Stimulated activated CD4-positive, alpha-beta T cell treated with anti-CD3 and anti-CD28 coated beads, TNF-alpha, amount 100 ng/mL, for 1 hour (primary cell): Measurements from ENCODE around the gene RPLP2.
A peak's percentile ranks its signal among the peaks of the same experiment; 100 is the strongest.

Experiments
- DNase-seq, 3 donors: peaks; one replicate each; pipeline ENCODE4 v3.0.0-alpha.2; 2020; ENCODE audit warnings: low read depth in 3 of 3, low spot score in 1 of 3

Gene RPLP2

DNA sequence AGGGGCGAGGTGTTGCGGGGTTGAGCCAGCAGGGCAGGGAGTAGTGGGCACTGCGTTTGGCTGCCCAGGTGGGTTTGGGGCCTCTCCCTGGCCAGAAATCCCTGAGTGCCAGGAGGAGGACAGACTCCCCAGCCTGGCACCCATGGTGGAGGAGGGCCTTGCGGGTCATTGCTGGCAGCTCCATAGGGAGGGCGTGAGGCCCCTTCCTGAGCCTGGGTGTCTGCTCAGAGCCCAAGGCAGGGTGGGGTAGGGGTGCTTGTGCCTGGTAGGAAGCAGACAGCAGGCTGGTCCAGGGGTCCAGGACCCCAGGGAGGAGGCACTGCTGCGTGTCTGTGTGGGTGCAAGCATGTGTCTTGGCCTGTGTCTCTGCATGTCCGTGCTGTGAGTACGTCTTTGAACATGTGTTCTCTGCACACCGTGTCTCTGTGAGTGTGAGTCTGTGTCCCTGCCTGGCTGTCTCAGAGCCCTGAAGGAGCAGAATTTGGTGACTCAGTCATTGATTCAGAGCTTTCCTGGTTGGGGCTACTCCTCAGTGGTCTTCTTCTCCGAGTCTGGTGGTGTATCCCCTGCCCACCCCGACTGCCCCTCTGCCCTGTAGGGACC is 36.8 kb downstream of the RPLP2 start:
- no peak for DNase-seq

DNA sequence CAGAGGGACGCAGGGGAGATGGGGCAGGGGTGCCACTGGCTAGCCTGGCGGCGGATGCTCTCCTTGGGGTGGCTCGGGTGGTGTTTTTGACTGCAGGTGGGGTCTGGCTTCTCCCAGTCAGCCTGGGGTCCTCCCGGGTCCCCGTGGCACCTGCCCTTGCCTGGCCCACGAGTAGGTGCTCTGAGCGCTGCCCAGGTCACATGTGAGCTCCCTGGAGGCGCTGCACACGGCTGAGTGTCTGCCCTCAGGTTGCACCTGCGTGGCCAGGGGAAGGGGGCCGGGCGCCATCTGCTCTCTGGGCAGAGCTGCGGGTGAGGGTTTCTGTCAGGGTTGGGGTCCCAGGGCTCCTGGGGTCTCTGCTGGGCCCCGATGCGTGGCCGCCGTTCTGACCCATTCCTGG is 38.1 kb downstream of the RPLP2 start:
- DNase-seq: no peak

DNA sequence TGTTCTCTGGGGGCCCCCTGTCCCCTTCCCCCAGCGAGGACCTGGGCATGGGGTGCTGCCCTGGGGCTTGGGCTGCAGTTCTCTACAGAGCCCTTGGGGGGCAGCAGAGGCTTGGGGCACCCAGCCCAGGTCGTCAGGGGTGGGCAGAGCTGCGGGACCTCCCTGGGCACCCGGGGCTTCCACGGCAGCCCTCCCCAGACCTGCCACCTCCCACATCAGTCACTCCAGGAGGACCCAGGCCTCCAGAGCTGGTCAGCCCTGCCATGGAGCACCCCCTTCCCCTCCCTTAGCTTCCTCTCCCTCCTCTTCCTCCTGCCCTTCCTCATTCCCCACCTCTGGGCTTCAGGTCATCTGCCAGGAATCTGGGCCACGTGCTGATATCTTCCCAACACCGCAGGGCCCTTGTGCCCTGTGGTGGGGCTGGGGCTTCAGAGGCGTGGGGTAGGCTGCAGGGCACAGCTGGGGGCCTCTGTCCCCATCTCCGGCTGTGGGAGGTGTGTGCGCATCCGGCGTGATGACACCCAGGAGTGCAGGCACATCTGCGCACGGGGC is 38.7 kb downstream of the RPLP2 start:
- DNase-seq: peak; percentile 12 to 60 (median 37)

DNA sequence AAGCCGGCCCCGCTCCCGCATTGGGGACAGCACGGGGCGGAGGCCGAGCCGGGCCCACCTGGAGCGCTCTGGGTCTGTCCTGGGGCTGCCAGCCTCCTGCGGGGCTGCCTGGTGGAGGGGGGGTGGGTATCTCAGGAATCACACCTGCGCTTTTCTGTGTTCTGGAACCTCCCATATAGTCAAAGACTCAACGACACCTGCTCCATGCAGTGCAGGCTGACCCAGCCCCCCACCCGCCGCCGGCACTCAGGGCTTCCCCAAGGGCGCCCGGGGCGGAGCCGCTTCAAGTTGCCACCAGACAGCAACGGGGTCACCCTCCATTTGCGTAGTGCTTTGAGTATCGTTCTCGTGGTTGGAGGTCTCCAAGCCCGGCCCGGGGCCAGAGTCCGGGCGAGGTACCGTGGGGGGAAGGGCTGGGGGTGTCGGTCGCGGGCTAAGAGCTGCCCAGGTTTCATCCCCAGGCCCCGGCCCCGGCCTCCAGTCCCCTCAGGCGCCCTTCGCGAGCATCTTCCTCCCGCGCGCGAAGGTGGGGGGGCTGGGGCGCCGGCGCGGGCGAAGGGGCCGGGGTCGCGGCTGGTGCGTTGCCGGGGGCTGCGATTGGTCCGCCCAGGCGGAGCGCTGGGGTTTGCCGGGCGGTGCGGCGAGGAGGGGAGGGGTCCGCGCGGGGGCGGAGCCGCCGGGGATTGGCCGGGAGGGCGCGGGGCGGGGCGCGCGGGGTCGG is 39.5 kb downstream of the RPLP2 start:
- DNase-seq: no peak

DNA sequence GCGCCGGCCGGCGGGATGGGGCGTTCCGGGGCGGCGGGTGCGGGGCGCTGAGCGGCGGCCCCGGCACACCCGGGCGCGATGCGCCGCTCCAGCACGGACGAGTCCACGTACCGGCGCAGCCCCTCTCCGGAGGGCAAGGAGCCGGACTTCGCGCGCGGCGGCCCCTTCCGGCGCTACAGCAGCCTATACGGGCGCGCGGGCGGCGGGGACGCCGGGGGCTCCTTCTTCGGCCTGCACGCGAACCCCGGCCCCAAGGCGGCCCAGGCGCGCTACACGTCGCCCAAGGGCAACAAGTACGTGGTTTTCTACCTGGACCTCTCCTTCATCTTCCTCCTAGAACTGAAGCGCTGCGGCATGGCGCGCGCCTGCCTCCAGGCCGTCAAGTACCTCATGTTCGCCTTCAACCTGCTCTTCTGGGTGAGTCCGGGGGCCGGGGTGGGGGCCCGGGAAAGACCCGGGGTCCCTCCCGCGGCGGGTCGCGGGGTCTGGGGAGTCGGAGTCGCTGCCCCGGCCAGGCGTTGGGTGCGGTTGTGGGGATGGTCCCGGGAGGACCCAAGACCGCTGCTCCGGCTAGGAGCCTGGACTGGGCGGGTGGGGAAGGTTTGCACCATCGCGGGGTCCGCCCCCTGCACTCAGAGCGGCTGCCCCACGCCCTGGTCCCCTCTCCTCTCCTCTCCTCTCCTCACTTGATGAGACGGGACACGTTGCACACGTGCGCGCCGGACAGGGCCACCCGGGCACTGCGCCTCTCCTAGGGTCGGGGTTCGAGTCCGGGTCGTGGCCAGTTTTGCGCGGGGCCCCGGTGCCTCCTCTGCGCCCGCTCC is 40.4 kb downstream of the RPLP2 start:
- no peak for DNase-seq

DNA sequence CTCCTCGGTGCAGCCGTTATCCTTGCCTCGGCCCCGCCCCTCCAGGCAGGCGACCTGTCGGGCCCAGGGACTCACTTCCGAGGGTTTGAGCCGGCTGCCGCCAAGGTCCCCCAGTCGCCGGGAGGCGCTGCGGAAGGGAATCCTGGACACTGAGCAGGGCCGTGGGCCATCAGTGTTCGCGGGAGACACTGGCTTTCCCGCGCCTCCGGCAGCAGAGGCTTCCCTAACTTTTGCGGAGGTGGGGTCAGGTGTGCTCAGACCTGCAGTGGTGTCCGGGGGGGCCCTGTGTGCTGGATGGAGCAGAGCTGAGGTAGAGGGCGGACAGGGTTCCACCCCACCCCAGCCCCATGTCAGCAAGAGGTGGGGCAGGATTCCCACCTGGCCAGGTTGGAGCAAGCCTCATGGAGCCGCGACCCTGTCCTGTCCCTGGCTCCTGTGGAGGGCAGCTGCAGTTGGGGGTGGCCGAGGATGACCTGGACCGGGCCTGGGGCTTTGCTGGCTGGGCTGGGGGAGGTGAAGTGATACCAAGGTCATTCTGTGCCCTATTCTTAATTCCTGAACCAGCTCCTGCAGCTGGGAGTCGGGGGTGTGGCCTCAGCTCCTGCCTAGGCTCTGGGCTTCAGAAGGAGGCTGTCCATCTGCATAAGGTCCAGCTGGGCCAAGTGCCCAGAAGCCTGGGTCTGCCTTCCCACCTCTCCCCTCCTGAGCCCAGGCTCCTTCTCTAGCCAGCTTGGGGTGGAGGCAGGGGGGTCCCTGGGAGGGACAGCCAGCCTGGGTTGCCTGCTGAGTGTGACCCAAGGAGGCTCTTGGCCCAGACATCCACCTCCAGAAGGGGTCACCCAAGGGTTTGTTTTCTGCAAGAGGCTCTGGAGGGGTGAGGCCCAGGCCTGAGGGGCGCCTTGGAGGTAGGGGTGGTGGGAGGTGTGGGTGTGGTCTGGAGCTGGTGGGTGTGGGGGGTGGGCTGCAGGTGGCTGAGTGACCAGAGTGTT is 41.3 kb downstream of the RPLP2 start:
- DNase-seq: no peak

DNA sequence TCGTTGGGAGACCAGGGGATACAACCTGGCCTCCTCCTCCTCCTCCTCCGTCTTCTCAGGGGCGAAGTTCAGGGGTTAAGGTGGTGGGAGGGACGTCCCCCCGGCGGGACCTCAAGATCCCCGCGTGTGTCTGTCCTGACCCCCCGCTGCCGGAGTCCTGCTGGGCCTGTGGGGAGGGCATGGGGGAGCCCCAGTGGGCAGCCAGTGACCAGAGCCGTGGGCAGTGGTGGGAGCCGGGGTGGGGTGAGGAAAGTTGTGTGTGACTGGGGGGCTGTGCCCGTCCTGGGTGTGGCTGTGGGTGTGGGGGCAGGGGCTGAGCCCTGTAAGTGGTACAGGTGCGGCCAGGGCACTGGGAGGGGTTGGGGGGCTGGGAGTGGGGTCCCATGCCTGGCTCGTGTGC is 43.0 kb downstream of the RPLP2 start:
- no peak for DNase-seq

DNA sequence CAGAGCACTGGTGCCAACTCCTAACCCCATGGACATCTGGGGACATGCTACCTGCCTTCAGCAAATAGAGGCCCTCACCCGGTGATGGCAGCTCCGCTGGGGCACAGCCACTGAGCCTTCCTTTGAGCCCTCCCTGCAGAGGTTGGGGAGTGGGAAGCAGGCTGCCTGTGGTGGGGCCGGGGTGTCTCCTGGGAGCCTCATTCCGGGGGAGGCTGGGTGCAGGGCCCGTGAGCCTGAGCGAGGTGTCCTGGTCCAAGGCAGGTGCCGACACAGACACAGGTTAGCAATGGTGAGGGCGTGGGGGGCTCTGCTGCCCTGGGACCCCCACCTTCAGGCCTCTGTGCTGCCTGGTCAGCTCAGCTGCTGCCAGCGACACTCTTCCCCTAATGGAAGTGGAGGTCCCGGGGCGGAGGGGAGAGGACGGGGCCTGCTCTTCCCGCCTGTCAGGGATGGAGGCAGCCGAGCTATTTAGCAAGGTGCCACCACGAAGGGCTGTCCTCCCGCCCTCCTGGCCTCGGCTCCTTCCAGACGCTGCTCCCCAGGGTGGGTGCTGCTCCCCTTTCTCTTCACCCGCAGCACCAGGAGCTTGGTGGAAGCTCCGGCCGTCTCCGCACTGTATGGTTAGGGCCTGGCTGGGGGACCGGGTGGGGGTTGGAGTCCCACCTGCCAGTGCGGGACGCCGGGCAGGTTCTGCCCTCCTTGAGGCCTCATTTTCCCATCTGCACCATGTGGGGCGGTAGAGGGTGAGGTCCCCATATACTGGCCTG is 44.1 kb downstream of the RPLP2 start:
- DNase-seq: no peak

DNA sequence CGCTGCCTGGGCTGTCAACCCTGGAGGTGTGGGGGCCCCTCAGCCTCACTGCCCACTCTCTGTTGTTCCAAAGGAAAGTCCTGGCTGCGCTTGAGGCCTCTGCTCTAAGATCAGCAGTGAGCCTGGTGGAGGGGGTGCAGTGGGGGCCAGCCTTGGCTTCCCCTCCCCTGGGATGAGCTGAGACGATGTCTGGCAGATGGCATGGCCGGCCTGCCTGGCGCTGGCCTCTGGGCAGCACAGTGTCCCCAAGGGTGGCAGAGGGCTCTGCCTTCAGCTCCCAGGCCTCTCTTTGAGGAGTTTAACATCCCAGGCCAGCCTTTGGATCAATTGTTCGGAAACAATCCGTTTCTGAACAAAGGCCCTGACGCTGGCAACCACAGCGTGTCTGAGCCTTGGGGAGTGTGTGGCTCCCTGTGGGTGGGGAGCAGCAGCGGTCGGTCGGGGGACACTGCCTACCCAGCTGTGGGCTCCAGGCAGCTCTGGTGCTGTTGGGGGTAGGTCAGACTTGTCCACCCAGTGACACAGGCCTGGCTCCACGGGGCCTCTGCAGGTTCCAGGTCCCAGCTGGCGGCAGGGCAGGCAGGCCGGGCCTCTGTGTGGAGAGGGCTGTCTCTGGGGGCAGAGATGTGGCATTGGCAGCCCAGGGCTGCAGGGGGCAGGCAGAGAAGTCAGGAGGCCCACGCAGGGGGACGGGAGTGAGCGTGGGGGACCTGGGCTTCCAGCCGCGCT is 45.0 kb downstream of the RPLP2 start:
- no peak for DNase-seq

DNA sequence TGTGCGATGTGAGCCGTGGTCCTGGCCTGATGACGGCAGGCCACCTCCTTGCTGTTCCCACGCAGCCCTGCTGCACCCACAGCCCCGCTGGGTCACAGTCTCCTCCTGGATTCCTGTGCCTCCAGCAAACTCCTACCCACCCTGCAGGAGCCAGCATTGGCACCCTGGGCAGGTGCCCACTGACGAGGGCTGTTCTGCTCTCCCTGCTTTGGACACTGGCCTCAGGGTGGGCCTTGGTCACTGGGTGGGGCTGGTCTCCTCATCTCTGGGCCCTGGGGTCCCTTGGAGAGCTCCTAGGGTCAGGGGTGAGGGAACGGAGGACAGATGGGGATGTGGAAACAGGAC is 45.5 kb downstream of the RPLP2 start:
- DNase-seq: no peak

DNA sequence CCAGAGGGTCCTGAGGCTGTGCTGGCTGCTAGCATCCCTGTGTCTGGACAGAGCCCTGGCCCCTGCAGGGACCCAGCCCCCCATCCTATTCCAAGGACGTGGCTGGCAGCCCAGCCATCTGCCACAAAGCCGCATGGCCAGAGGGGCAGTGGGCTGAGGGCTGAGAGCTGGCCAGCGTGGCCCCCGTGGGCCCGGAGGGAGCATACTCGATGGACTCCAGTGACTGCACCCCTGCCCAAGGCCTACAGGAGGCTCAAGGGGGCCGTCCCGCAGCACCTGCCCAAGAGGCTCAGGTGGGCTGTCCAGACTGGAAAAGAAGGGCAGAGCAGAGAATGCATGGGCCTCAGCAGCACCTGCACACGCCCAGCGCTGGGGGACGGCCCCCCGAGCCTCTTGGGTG is 46.0 kb downstream of the RPLP2 start:
- no peak for DNase-seq

DNA sequence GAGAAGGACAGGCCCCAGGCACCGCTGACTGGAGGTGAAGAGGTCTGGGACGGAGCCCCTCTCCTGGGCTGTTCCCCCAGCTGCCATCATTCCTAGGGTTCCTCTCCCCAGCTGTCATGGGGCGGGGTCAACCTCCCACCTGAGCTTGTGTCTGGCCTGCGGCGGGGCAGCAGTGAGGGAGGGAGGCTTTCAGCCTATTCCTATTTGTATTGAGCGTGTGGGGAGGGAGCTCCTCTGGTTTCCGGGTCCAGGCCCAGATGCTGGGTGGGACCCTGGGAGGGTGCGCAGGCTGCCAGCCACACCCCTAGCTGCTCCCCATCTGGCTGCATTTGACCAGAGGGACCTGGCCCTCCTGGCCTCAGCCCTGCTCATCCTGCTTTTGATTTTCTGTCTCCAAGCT is 46.6 kb downstream of the RPLP2 start:
- DNase-seq: no peak

DNA sequence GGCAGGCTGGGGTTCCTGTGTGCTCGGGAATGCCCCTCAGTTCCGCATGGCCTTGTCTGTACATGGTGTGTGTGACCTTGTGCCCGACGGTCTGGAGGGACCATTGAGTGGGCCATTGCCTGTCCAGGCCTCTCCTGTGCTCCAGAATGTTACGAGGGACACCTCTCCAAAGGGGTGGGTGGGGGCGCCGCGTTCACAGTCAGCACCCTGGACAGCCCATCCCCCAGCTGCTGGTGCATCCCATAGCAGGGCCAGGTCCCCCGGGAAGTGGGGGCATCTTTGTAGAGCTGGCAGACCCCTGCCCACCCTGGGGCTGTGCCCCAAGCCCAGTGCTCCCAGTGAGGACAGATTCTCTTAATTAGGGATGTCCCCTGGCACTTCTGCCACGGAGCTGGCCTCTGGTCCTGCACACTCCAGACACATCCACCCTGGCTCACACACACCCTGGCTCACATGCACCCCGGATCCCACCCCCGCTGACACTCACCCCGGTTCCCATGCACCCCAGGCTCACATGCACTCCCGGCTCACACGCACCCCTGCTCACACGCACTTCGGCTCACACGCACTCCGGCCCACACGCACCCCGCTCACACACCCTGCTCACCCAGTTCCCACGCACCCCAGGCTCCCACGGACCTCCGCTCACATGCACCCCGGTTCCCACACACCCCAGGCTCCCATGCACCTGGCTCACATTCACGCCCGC is 48.4 kb downstream of the RPLP2 start:
- no peak for DNase-seq

DNA sequence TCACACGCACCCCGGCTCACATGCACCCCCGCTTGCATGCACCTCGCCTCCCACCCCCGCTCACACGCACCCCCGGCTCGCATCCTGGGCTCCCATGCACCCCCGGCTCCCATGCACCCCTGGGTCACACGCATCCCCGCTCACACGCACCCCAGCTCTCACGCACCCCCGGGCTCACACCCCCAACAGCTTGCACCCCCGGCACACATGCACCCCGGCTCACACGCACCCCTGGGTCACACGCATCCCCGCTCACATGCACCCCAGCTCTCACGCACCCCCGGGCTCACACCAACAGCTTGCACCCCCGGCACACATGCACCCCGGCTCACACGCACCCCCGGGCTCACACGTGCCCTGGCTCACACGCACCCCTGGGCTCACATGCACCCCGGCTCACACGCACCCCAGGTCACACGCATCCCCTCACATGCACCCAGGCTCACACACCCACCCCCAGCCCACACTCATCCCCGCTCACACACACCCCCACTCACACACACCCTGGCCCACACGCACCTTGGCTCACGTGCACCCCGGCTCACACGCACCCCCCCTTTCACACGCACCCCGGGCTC is 49.1 kb downstream of the RPLP2 start:
- no peak for DNase-seq

DNA sequence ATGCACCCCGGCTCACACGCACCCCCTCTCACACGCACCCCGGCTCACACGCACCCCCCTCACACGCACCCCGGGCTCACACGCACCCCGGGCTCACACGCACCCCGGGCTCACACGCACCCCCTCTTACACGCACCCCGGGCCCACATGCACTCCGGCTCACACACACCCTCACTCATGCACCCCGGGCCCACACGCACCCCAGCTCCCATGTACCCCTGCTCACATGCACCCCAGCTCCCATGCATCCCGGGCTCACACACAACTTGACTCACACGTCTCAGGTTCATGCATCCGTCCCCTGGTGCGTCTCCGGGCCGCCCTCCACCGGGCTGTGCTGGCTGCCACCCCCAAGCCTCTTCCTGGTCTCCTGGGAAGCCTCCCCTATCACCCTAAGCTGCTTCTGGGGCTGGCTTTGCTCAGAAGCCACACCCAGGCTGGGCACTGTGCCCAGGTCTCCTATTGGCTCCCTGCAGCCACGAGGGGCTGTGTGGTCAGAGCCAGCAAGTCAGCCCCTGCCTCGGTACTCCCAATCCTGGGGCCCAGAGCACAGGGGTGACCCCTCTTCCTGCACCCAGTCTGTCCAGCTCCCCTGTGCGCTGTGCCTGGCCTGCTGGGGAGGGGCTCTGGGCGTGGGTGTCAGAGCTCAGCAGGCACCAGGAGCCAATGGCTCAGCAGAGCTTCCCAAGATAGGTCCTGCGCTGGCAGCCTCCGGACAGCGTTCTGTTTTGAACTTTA is 49.8 kb downstream of the RPLP2 start:
- no peak for DNase-seq

DNA sequence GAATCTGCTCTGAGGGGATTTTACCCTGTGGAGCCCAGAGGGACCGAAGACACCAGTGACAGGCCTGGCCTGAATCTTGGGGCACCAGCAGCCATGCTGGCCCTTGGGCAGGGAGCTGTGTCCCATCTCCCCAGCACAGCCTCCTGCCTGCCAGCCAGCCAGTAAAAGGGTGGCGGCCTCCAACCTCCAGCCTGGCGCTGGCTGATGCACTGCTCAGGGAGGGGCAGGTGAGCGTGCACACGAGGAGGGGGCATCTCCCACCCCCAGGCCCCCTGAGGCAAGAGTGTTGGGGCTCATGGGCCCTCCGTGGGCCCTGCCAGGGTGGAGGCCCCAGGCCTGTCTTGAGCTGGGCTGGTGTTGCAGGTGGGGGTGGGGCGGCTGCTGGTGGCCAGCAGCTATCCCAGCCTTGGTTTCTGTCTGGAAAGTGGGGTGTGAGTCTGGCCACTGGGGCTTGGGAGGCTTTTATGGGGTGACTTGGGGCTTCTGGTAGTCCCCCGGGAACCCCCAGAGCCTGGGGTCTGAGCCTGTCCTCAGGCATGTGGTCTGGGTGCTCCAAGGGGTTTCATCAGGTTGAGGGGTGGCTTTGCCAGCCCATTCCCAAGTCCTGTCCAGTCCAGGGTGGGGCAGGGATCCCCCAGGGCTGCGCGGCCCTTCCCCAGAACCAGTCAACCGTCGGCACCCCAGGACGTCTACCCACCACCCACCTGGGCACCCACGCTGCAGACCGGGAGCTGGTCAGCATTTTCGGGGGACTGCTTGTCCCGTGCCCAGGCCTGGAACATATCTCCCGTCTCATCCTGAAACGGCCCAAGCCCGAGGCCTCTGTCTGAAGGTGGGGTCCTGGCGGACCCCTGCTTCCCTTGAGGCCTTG is 50.7 kb downstream of the RPLP2 start:
- no peak for DNase-seq

DNA sequence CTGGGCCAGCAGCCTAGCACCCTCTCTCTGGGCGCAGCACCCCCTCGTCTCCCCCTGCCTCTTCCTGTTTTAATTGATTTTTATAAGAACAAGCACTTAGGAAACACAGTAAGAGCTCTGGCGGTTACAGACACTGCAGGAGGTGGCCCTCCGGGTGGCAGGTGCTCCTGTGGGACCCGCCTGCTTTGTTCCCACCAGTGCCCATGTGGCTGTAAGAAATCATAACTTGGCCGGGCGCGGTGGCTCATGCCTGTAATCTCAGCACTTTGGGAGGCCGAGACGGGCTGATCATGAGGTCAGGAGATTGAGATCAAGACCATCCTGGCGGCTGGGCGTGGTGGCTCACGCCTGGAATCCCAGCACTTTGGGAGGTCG is 51.3 kb downstream of the RPLP2 start:
- no peak for DNase-seq
